Neural crest cell (in vitro differentiated cells): ENCODE results near the gene TRAPPC3. TPM values are rescaled to one million over a fixed set of nuclear protein-coding genes. Genes with fewer than 3 reads are reported as not detected.

Experiments used
- DNase-seq: peaks from one replicate; pipeline ENCODE4 v3.0.0; 2021; ENCODE audit warnings: low read depth, mixed read lengths, low spot score
- H3K27ac Mint-ChIP-seq: one replicate; pipeline ENCODE4 v1.8.0; 2021; ENCODE audit warnings: mild to moderate bottlenecking, mixed read lengths; ENCODE audit not compliant: unreplicated experiment
- H3K27me3 Mint-ChIP-seq: 2 replicates; pipeline ENCODE4 v1.8.0; 2021; ENCODE audit warnings: low read depth, mild to moderate bottlenecking, mixed read lengths
- H3K36me3 Mint-ChIP-seq: 2 replicates; pipeline ENCODE4 v1.8.0; 2021; ENCODE audit warnings: low read depth, mild to moderate bottlenecking, mixed read lengths
- H3K4me1 Mint-ChIP-seq: 2 replicates; pipeline ENCODE4 v1.8.0; 2021; ENCODE audit warnings: mixed read lengths
- H3K4me3 Mint-ChIP-seq: one replicate; pipeline ENCODE4 v1.8.0; 2021; ENCODE audit warnings: mild to moderate bottlenecking, mixed read lengths
- H3K9me3 Mint-ChIP-seq: 2 replicates; pipeline ENCODE4 v1.8.0; 2021; ENCODE audit warnings: mixed read lengths
- CTCF ChIP-seq: fragments of 200-600 bp; sonication (generic); conservative IDR thresholded peaks from 2 replicates; pipeline ENCODE4 v1.5.0; 2021; ENCODE audit warnings: antibody characterized with exemption, mild to moderate bottlenecking
- total RNA-seq: library from RNA; stranded (reverse); gene quantifications from 2 replicates; pipeline ENCODE4 v1.2.1, GENCODE V29; 2021

The TRAPPC3 gene
- total RNA-seq, 1 donor from 2014 or later: 52.8 TPM

GRCh38 chr1:36155408-36156328 is 6.4 kb upstream of the TRAPPC3 start, which contains the start of gene MAP7D1:
Gene MAP7D1 (plus strand): TSS chr1:36156160. CDS start chr1:36156418, 258 bp downstream.
- no peaks in the 10 kb centered on the region for H3K9me3 Mint-ChIP-seq
- peak within 1 kb of the TSS; percentile 98 for H3K27ac Mint-ChIP-seq
- H3K4me1 Mint-ChIP-seq: peaks cover 71% of the 10 kb centered on the region
- peak; percentile 71 for DNase-seq
- no peaks in the 10 kb centered on the region for H3K27me3 Mint-ChIP-seq
- H3K36me3 Mint-ChIP-seq: peaks cover 4% of the 10 kb centered on the region
- no peak for TF ChIP-seq CTCF
- peak within 1 kb of the TSS; percentile 95 for H3K4me3 Mint-ChIP-seq

GRCh38 chr1:36154765-36155407 is 5.6 kb upstream of the TRAPPC3 start:
- no peak for TF ChIP-seq CTCF
- H3K27ac Mint-ChIP-seq: peak overlapping the region; percentile 98

GRCh38 chr1:36154335-36154734 is 5.0 kb upstream of the TRAPPC3 start:
- Mint-ChIP-seq H3K4me1 (peaks cover 74% of the 10 kb centered on the region), H3K9me3 (no peaks in the 10 kb centered on the region), H3K27ac (peak overlapping the region; percentile 98), H3K36me3 (peaks cover under 1% of the 10 kb centered on the region), H3K27me3 (no peaks in the 10 kb centered on the region), H3K4me3 (peak overlapping the region; percentile 91)
- DNase-seq: no peak
- TF ChIP-seq CTCF: no peak

More at GRCh38 chr1:36154765-36155407, 5.6 kb upstream of the TRAPPC3 start:
- Mint-ChIP-seq H3K4me1 (peaks cover 74% of the 10 kb centered on the region), H3K9me3 (no peaks in the 10 kb centered on the region), H3K27me3 (no peaks in the 10 kb centered on the region), H3K4me3 (peak overlapping the region; percentile 91), H3K36me3 (peaks cover 4% of the 10 kb centered on the region)
- DNase-seq: peak; percentile 41

GRCh38 chr1:36153476-36153875 is 4.2 kb upstream of the TRAPPC3 start:
- H3K4me1 Mint-ChIP-seq: peaks cover 78% of the 10 kb centered on the region
- H3K27me3 Mint-ChIP-seq: no peaks in the 10 kb centered on the region
- H3K36me3 Mint-ChIP-seq: no peaks in the 10 kb centered on the region
- no peak for TF ChIP-seq CTCF
- DNase-seq: no peak
- H3K9me3 Mint-ChIP-seq: no peaks in the 10 kb centered on the region
- H3K27ac Mint-ChIP-seq: peak overlapping the region; percentile 50
- peak overlapping the region; percentile 59 for H3K4me3 Mint-ChIP-seq

- H3K27ac Mint-ChIP-seq: no peak overlapping the region
Observed at GRCh38 chr1:36151845-36152203, 2.5 kb upstream of the TRAPPC3 start.

More at GRCh38 chr1:36151845-36152203, 2.5 kb upstream of the TRAPPC3 start:
- Mint-ChIP-seq H3K27me3 (no peaks in the 10 kb centered on the region), H3K4me3 (peak overlapping the region; percentile 38), H3K4me1 (peaks cover 71% of the 10 kb centered on the region), H3K9me3 (no peaks in the 10 kb centered on the region), H3K36me3 (no peaks in the 10 kb centered on the region)
- DNase-seq: no peak
- TF ChIP-seq CTCF: no peak
